ENCODE data around the gene SPATA31C1. TPM values are rescaled to one million over a fixed set of nuclear protein-coding genes. Genes with fewer than 3 reads are reported as not detected.

Gene SPATA31C1
- total RNA-seq, 2 donors from 2014 or later = not detected

GRCh38 chr9:87963770-87964169, 46.0 kb downstream of the SPATA31C1 start:
- Mint-ChIP-seq H3K27ac (no peak overlapping the region), H3K27me3 (peaks cover 9% of the 10 kb centered on the region), H3K36me3 (ENCODE audit: low read depth) (peaks cover 18% of the 10 kb centered on the region), H3K4me3 (no peak overlapping the region), H3K4me1 (peaks cover 6% of the 10 kb centered on the region)
- no peaks in the 10 kb centered on the region for H3K9me3 ChIP-seq (ENCODE audit: control insufficient read depth, low read length, poor library complexity, severe bottlenecking)
- DNase-seq (no peak), ATAC-seq (no peak)

GRCh38 chr9:87964826-87965225, 47.1 kb downstream of the SPATA31C1 start:
- no peak overlapping the region for H3K27ac Mint-ChIP-seq
- peaks cover 2% of the 10 kb centered on the region for H3K9me3 ChIP-seq (ENCODE audit: control insufficient read depth, low read length, poor library complexity, severe bottlenecking)
- H3K27me3 Mint-ChIP-seq = peaks cover 9% of the 10 kb centered on the region
- H3K4me1 Mint-ChIP-seq = peaks cover 7% of the 10 kb centered on the region
- ATAC-seq = no peak
- H3K4me3 Mint-ChIP-seq = no peak overlapping the region
- no peak for DNase-seq
- H3K36me3 Mint-ChIP-seq (ENCODE audit: low read depth) = peaks cover 18% of the 10 kb centered on the region

GRCh38 chr9:87968155-87968554, 50.4 kb downstream of the SPATA31C1 start:
- Mint-ChIP-seq H3K4me3 (no peak overlapping the region), H3K4me1 (peaks cover 19% of the 10 kb centered on the region), H3K27me3 (peaks cover 5% of the 10 kb centered on the region), H3K36me3 (ENCODE audit: low read depth) (peaks cover 18% of the 10 kb centered on the region), H3K27ac (no peak overlapping the region)
- H3K9me3 ChIP-seq (ENCODE audit: control insufficient read depth, low read length, poor library complexity, severe bottlenecking) = peaks cover 2% of the 10 kb centered on the region
- ATAC-seq = no peak
- DNase-seq = no peak

GRCh38 chr9:87970602-87971001, 52.8 kb downstream of the SPATA31C1 start:
- DNase-seq (no peak), ATAC-seq (no peak)
- Mint-ChIP-seq H3K4me3 (no peak overlapping the region), H3K4me1 (peaks cover 34% of the 10 kb centered on the region), H3K27ac (peak overlapping the region; percentile 71), H3K36me3 (ENCODE audit: low read depth) (peaks cover 22% of the 10 kb centered on the region), H3K27me3 (no peaks in the 10 kb centered on the region)
- H3K9me3 ChIP-seq (ENCODE audit: control insufficient read depth, low read length, poor library complexity, severe bottlenecking) = peaks cover 2% of the 10 kb centered on the region

GRCh38 chr9:87973122-87973521, 55.4 kb downstream of the SPATA31C1 start:
- Mint-ChIP-seq H3K4me3 (peak overlapping the region; percentile 96), H3K4me1 (peaks cover 32% of the 10 kb centered on the region), H3K27ac (peak overlapping the region; percentile 98), H3K27me3 (no peaks in the 10 kb centered on the region), H3K36me3 (ENCODE audit: low read depth) (peaks cover 8% of the 10 kb centered on the region)
- DNase-seq (no peak), ATAC-seq (no peak)
- H3K9me3 ChIP-seq (ENCODE audit: control insufficient read depth, low read length, poor library complexity, severe bottlenecking) = peaks cover 2% of the 10 kb centered on the region

Other genes starting within 250 kb of the SPATA31C1 start
- 1 to 10 TPM; 3.4 to 4.0 TPM for gene CTSL, start 191.8 kb upstream of the SPATA31C1 start, total RNA-seq
- not detected for gene SPATA31E1, start 35.1 kb upstream of the SPATA31C1 start, total RNA-seq
- 1 to 10 TPM; 5.0 to 9.1 TPM for gene CDK20, start 56.6 kb downstream of the SPATA31C1 start, total RNA-seq
- gene SPATA31C2, start 220.5 kb downstream of the SPATA31C1 start, total RNA-seq = not detected

All from T-helper 17 cell (primary cell).